CD8-positive, alpha-beta memory T cell (primary cell): Measurements from ENCODE around the gene DNAH5. TPM values are rescaled to one million over a fixed set of nuclear protein-coding genes. Genes with fewer than 3 reads are reported as not detected.

Experiments used
- polyA plus RNA-seq: library from polyadenylated mRNA; unstranded; fragments of 300-500 nt; fragmentation: Illumina TruSeq; gene quantifications from one replicate; pipeline ENCODE4 v1.2.3, GENCODE V29; 2021
- total RNA-seq, 2 experiments: library from RNA; stranded (reverse); gene quantifications; one replicate each; pipeline ENCODE4 v1.2.3, GENCODE V29; 2021

The DNAH5 gene
- total and polyA plus RNA-seq, 3 experiments from 2014 or later: not detected

Other genes starting within 250 kb of the DNAH5 start
- gene TRIO, start 198.7 kb upstream of the DNAH5 start, total RNA-seq: 1 to 10 TPM; 4.2 to 4.4 TPM
- 0.89 TPM for gene TRIO, start 198.7 kb upstream of the DNAH5 start, polyA plus RNA-seq